GOT3 (cell line): Measurements from ENCODE around the gene FBXO31.
"Not testable (repeated sequence)": the region's sequence is repeated elsewhere in the genome, so short reads cannot be mapped to it uniquely, and the experiment has no call there.

Experiments used
- DNase-seq: peaks from one replicate; lab custom pipeline; 2025; ENCODE audit warnings: mixed read lengths; lab: John Stamatoyannopoulos, UW

FBXO31 gene

DNA sequence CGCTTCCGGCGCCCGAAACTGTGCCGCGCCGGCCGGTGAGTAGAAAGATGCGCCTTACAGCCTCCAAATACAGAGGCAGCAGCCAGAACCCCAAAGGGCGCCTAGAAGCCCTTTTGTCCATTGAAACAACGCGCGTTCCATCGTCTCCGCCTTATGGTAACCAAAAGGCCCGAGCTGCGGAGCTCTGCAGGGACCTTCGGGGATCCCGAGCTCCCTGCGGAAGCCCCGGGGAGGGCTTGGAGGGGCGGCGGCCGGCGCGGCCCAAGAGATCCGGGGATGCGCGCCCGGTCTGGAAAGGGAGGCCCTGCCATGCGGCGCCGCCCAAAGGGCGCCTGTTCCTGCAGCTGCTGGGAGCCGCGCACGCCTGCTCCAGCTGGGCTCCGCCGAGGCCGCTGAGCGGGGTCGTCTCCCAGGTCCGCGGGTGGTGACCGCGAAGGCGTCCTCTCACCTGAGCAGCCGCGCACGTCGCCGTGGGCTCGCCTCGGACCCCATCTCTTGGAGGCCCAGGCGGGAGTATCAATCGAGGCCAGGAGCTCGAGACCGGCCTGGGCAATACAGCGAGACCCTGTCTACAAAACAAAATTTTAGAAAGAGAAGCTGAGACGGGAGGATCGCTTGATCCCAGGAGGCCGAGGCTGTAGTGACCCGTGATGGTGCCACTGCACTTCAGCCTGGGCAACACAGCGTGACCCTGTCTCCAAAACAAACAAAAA, 742 bp upstream of the FBXO31 start:
- no peak for DNase-seq

DNA sequence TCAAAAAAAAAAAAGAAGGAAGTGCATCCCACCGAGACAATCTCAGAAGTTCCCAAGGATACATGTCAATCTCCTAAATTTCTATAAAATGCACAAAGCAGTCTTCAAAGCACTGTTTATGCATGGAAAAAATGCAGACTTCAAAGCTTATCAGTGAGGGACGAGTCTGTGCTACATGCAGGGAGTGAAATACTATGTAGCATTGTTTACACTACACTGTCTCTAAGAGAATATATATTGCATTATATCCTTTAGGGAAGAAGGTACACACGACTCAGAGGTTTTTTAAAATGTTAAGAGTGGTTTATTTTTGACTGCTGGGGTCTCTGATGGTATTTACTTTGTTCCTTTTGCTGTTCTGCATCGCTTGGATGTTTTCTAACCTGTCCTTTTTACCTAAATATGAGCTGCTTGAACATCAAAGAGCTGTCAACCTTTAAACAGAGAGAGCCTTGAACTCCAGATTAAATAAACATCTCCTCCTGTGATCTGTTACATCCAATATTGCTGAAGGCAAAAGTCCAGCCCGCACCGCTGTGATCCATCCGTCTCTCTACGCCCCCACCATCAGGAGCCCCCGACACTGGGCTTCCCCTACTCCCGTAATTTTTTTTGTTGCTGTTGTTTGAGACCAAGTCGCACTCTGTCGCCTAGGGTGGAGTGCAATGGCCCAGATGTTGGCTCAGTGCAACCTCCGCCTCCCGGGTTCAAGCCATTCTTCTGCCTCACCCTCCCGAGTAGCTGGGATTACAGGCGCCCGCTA, 1.4 kb downstream of the FBXO31 start:
- DNase-seq = no peak

DNA sequence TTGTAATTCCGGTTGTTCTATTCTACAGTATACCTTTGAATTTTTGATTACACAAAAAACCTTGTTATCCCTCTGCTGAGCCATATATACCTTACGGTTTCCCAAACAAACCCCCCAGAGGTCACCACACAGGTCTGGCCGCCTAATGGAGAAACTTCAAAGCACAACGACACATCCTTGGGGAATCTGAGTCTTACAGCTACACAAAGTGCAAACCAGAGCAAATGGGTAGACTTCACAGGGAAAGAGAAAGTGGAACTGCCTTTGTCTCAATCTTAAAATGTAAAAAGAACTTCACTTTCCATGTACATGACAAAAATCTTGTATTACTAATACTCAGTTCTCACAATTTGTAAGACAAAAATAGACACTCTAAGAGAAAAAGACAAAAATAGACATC, 2.7 kb downstream of the FBXO31 start:
- DNase-seq = no peak

DNA sequence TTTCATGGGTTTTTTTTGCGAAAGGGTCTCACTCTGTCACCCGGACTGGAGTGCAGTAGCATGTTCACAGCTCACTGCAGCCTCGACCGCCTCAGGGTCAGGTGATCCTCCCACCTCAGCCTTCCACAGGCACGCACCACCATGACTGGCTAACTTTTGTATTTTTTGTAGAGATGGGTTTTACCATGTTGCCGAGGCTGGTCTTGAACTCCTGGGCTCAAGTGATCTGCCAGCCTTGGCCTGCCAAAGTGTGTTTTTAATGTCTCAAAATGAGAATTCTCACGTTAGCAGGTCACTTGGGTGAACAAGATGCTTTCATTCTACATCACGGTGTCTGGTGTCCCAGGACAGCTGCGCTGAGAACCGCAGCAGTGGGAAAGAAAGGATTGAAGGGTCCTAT, 3.2 kb downstream of the FBXO31 start:
- DNase-seq = no peak

DNA sequence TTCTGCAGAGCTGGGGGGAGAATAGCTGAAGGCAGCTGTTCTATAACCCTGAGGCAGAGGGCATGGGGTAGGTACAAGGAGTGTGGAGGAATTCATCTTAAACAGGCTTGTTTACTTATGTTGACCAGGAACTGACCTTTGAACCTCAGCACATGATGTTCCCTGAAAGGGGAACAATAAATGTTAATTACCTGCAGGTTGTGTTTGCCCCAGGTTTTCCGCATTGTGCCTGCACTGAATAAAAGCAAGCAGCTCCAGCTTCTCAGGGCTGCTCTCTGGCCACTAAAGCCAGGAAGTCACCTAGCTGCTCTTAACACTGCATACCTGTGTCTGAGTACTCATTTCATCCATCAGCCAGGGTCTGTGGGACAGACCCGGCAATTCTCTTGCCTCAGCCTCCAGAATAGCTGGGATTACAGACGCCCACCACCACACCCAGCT, 4.2 kb downstream of the FBXO31 start:
- DNase-seq = not testable (repeated sequence)

DNA sequence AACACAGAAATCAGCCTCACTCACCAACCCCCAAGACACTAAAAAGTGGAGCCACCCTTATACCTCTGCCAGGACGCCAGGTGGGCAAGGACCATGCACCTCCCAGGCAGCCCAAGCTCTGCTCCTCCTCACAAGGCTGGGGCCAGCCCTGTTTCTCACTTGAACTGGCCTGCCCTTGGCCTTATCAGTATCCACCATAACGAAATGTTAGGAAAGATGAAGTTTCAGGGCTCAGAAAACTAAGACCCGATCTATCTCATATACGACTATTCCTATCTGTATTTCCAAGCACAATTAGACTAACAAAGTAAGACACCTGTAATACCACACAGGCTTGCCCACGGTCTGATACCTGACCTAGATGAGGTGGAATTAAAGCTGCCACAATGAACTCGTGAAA, 6.9 kb downstream of the FBXO31 start:
- DNase-seq = no peak

DNA sequence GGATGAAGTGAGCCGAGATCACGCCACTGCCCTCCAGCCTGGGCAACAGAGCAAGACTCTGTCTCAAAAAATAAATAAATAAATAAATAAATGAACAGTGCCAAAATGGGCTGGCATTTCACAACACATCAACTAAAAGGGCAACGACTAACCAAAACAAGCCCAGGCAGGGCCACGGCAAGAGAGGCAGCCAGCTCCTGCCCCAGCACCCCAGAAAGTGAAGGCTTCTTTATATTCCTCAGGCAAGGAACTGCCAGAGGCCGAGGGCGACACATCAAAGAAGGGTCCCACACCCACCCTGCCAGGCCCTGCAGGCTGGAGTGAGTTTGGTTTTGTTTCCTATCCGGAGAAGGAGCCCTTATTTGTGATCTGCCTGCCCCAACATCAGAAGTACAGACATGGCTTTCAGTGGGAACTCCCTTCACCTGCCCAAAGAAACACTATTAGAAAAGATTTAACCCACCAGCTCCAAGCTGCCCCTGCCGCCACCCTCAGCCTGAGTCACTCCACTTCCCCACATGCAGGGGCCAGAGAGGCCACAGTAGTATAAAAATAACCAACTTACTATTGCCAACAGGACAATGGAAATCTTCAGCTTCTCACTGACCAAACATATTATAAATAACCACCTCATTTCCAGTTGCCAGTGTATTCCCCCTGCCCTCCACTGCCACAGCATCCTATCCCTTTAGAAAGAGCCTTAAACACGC, 8.0 kb downstream of the FBXO31 start:
- no peak for DNase-seq

DNA sequence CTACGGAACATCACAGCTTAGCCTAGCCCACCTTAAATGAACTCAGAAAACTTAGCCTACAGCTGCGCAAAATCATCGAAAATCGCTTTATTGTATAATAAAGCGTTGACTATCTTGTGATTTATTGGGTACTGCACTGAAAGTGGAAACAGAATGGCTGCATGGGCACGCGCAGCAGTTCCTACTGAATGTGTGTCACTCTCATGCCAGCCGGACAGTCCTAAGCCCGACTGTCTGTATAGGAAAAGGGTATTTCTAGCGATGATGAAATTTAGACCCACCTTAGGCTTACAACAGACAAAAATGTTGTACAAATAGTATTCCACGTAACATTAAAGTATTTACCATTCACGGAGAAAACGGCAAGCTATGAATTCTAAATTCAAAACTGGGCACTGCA, 9.3 kb downstream of the FBXO31 start:
- DNase-seq = no peak

DNA sequence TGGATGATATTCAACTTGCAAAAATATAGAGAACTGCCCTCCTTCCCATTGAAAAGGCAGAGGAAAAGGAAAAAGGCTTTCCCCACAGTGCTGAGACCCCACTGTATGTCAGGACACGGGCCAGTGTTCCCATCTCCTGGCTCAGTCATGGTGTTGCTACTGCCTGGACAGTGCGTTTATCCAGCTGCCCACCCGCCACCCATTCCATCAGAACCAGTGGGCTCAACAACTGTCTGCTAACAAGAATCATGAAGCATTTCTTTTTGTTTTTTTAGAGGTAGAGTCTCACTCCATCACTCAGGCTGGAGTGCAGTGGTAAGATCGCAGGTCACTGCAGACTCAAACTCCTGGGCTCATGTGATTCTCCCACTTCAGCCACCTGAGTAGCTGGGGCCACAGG, 11.3 kb downstream of the FBXO31 start:
- DNase-seq = no peak

DNA sequence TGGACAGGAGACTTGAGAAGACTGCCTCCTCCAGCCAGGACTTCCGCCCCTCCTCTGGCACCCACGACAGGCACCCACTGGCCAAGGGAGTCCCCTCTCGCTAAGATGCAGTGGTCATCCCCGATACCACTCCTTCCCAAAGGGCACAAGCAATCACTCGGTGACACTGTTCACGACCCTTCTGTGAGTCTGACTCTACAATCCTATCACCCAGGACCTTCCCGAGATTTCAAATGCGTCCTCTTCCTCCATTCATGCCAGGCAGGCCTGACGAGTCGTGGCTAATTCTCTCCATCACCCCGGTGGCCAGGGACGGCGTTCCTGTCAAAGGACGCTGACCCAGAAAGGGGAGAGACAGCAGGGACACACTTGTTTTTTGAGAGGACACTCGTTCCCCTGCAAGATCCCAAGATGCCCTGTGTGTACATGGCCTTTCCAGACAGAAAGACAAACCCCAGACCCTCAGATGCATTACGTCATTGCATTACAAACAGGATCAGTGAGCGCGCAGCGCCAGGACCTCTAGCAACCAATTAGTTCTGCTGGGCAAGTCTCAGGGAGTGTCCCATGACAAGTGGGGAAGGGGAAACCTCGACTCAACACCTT, 12.2 kb downstream of the FBXO31 start:
- no peak for DNase-seq

DNA sequence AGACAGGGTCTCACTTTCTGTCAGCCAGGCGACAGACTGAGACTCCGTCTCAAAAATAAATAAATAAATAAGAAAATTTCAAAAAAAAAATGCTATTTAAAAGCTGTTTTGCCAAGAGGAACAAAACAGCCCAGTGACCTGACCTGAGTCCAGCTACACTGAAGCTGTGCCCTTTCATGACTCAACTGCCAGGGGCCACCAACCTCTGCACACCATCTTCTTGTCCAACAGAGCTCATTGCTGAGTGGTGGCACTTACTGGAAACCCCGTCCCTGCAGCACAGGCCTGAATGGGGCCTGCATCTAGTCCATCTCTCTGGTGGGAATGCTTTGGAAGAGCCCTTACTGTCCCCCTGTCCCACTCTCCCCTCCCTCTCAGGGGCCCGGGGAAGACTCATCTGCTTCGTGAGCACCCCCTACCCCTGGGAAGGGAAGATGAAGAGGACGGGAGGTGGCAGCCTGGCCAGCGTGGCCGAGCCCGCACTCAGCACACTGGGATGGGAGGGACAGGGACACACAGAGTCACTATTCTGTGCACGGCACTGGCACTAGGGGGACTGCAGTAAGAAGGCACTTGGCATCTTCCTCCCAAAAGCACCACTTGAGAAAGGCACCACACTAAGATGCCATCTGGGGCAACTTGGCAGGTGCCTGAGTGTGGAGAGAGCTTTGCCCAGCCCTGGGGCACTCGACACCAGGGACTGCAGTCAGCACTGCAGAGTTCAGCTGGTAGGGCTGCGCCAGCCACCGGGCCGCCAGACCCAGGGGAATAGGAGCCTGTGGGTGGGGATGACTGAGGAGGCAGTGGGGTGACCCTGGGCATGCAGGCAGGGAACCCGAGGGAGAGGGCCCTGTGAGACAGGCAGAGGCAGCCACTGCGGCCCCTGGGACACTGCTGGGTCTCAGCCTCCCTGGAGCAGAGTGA, 13.5 kb downstream of the FBXO31 start:
- no peak for DNase-seq

DNA sequence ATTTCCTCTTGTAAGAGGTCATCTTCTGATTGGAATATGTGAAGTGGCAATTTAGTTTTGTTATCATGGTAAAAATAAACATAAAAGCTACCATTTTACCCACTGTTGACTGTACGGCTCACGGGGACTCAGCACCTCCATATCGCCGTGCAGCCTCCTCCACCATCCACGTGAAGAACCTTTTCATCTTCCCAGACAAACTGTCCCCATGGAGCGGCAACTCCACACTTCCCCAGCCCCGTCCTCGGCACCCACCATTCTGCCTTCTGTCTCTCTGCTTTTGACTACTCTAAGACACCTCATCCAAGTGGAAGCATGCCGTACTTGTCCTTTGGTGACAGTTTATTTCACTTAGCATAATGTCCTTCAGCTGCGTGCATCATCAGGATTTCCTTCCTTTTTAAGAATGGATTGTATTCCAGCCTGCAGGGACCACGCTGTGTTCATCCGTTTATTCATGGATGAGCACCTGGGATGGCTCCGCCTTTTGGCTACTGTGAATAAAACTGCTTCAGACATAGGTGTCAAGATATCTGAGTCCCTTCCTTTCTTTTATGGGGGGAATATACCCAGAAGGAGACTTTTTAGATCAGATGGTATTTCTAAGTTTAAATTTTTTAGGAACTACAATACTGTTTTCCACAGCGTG, 14.3 kb downstream of the FBXO31 start:
- DNase-seq = no peak

DNA sequence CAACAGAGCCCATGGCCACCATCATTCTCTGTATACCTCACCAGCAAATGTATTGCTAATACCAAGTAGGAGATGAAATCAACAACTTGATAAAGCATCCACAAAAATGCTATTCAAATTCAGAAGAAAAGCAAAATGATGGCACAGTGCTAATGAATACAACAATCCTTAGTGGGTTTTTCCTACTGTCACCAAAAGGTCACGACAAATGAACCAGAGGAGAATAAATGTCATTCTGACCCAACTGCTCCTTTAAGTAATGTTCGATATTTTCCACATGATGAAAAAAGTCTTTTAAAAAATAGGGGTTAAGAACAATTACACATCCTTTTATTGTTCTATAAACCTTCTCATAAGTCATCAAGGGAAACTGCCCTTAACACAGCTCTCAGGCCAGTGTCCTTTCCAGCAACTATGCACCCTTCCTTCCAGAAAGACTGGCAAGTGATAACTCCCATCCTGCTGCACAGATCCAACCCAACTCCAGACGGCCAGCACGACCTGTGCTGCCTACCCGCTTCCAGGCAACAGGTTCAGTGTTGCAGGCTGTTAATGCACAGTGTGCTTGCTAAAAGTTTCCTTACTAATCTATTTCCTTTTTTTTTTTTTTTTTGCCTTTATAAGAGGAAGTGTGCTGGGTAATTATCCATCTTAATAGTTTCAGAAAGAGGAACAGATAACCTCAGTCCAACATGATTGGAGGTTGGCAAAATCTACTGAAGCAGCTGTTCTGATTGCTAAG, 15.4 kb downstream of the FBXO31 start:
- DNase-seq = no peak

DNA sequence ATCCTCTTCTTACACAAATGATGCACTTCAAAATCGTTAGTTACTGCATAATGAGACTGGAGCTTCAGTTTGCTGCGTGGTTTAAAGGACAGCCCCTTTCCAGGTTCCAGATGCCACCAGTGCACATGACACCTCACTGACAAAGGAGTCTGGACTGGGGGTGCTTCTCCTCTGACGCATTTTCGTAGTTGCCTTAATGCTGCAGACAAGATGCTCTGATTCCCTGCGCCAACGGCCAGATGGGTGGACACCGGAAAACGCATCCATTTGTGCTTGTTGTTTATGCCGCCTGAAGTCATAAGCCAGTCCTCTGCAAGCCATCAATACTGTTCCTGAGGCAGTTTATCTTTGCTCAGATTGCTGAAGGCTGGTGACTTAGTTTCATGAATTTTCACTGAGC, 16.0 kb downstream of the FBXO31 start:
- no peak for DNase-seq

DNA sequence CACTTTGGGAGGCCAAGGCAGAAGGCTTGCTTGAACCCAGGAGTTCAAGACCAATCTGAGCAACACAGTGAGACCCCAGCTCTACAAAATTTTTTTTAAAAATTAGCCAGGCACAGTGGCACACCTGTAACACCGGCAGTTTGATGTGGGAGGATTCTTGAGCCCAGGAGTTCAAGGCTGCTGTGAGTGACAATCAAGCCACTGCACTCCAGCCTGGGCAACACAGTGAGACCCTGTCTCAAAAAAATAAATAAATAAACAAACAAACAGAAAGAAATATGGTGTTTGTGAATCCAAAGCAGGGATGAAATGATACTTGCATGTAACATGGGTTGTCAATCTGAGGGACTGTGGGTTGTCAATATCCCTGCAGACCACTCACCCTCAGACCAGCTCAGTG, 16.6 kb downstream of the FBXO31 start:
- DNase-seq = no peak

DNA sequence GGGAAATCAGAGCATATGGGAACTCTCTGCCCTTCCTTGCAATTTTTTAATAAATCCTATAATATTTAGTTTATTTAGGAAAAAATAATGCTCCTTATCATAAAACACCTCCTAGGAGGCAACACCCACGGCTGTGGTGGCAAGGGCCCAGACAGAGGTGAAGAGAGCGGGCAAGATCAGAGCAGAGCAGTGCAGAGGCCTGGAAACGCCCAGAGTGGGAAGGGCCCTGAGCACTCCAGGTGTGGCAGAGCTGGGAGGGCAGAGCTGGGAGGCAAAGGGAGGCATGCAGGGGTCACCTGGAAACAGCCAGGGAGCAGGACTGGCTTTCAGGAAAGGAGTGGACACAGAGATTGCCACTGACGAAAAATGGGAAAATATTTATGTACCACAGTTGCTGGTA, 17.3 kb downstream of the FBXO31 start:
- no peak for DNase-seq

DNA sequence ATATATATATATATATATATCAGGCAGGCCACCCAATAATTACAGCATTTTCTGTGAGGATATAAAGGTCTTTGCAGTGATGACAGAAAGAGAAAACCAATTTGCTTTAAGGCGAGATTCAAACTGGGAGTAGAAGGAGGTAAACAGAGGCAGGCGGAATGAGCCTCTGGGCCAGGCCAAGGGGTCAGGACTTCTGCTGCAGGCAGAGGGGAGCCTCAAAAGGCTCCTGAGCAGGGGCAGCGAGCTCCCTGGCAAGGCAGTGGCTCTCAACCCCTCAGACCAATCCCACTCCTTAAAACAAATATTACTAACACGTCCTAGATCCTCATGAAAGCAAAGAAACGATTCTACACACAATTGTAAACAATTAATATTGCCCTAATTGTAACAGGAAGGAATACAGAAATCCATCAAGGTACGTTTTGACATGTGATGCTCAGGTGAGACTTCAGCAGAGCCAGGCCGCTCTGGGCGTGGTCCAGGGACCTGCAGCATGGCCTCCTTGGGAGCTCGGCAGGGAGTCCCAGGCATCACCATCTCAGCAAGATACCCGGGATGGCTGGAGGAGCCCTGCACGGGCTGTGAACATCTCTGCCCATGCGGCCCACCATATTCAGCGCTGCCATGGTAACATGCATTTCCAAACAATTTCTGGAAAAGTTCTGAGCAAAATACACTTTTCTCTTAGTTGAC, 18.4 kb downstream of the FBXO31 start:
- DNase-seq = no peak

DNA sequence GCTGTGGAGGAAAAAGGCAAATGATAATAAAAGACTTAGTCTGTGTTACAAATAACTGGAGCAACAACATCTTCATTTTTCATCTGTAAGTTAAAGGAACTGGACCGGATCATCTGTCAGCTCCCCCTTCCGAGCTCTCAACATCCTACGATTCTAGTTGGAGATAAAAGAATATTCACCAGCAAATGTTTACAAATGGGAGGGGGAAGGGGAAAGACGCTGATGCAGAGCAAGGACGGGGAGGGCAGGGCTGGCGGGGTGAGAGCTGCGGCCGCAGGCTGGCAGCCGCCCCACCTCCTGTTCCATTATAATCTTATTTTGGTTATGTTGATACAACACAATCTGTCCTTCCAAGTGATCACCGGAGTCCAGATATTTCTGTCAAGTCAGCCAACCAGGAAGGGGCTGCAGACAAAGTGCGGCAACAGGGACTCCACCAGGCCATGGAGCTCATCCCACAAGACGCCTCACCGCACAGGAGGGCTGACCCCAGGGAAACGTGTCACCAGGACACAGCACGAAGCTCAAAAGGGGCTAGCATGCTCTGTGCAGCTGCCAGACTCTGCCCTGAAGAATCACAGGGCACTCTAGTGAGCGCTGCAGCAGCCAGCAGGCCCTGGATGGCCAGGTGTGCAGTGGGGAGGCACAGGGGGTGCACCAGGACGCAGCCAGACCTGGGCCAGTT, 19.7 kb downstream of the FBXO31 start:
- DNase-seq = no peak
